ENCODE results near the gene ZNF429.
"Not testable (repeated sequence)": the region's sequence is repeated elsewhere in the genome, so short reads cannot be mapped to it uniquely, and the experiment has no call there.

The ZNF429 gene

GRCh38 chr19:21505459-21506451 lies at the start of gene ZNF429:
Gene ZNF429, plus strand, starts transcription at chr19:21505602. Its CDS starts 170 bp downstream, at chr19:21505772.
- peak; percentile 86 for DNase-seq (ENCODE audit: low read depth)

DNA sequence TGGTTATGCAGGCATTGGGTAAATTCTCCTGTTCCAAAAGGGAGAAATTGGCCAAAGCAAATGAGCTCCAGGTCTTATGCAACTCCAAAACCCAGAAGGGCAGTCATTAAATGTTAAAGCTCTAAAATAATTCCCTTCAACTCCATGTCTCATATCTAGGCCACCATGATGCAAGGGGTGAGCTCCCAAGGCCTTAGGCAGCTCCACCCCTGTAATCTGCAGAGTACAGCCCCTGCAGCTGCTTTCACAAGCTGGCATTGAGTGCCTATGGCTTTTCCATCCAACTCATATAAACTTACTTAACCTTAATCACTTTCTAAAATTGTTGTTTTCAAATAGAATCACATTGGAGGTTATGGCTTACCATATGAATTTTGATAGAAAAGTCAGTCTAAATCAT lies 44.7 kb upstream of the ZNF429 start:
- no peak for DNase-seq (ENCODE audit: low read depth)

DNA sequence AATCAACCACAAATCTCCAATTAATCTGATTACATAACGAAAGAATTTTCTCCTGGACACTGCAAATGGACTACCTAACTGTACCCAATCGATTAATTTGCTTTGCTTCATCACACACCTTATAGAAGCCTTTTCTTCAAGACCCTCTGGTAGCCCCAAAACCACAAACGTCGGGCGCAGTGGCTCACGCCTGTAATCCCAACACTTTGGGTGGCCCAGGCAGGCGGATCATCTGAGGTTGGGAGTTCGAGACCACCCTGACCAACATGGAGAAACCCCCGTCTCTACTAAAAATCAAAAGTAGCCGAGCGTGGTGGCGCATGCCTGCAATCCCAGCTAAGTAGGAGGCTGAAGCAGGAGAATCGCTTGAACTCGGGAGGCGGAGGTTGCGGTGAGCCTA lies 42.9 kb upstream of the ZNF429 start:
- DNase-seq (ENCODE audit: low read depth), result no peak

GRCh38 chr19:21463449-21464105 lies 41.8 kb upstream of the ZNF429 start:
- DNase-seq (ENCODE audit: low read depth), result no peak

- no peak for DNase-seq (ENCODE audit: low read depth)
Observed at GRCh38 chr19:21466627-21467026, 38.8 kb upstream of the ZNF429 start.

DNA sequence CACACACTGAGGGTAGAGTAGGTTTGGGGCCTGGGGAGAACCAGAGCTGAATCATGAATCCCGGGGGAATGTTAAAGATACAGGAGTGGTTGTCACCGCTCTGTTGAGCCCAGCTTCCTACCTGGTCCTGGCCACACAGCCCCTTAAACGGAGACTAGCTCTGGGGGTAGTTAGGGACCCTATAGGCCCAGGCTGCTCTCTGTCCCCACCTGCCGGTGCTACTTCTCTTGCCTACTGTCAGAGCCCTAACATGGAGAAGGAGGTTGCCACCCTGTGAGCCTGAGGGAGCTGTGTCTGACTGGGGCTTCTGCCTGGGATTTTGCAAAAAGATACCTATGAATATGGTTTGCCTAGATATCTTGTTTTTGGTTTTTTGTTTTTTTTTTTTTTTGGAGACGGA lies 36.6 kb upstream of the ZNF429 start:
- no peak for DNase-seq (ENCODE audit: low read depth)

DNA sequence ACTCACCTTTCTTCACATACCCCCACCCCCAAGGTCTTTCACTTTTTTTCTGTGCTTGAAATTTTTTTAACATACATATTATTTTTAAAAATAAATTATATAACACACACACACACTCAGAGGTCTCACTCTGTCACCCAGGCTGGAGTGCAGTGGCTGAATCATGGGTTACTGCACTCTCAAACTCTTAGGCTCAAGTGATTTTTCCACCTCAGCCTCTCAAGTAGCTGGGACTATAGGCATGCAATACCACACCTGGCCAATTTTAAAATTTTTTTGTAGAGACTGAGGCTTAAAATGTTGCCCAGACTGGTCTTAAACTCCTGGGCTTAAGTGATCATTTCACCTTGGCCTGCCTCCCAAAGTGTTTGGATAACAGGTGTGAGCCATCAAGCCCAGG lies 32.9 kb upstream of the ZNF429 start:
- DNase-seq (ENCODE audit: low read depth), result no peak

DNA sequence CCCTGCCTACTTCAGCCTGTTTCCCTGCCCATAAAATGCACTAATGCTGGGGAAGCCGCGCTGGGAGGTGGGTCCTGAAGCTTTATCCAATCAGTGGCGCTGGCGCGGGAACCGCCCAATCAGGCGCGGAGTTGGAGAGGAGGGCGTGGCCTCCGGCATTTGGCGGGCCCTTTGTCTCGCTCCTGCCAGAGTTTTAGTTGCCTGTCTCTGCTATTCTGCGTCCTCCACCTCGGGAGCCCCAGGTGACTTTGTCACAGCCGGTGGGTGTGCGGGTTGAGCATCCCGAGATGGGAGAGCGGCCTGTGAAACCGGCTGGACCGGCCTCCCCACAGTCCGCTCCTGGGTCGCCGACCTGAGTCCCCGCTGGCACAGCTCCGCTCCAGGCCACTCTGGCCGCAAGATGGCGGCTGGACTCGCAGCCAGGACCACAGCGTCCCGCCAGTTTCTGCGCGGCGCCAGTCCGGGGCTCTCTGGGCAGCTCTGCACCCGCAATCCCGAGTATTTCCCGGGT lies 30.7 kb upstream of the ZNF429 start:
- peak; percentile 10 for DNase-seq (ENCODE audit: low read depth)

- not testable (repeated sequence) for DNase-seq (ENCODE audit: low read depth)
Observed at GRCh38 chr19:21482361-21482760, 23.0 kb upstream of the ZNF429 start.

DNA sequence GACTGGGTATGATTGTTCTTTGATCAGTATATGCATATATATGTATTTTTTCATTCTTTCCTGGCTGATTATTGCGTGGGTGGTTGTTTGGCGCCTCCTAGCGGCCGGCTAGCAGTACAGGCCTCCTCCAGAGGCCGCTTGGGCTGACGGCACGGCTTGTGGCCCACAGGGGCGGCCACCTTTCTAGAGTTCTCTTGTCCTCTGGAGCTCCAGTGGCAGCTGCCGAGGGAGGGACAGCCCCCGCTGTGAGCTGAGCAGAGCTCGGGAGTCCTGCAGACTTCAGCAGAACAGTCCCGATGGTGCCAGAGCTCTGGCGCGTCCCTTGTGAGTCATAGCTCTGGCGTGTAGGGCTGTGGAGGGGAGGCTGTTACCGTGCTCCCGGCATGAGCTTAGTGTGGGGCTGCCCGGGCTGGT lies 22.5 kb upstream of the ZNF429 start:
- DNase-seq (ENCODE audit: low read depth), result no peak

DNA sequence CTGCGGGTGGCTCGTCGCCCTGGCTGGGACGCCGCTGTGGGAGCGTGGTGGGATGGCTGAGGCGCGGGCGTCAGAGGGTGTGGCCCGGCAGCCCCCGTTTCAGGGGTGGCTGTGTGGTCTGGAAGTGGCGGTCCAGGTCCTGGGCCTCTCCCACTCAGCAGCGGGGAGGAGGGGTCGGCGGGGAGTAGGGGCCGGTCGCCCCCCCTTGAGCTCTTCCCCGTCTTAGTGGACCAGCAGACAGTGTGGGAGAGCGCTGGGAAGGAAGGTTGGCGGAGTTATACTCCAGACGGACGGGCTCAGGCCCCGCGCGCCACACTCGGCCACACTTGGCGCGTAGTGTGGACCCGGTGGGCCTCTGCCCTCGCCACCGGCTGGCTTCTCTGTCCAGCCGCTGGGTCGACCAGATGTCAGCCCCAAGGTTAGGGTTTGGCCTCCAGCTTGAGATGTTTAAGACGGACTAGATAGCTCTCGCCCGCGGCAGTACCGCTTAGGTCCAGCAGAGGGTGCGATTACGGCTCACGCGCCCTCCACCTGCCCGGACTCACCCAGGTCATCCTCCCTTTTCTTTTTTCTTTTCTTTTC lies 21.7 kb upstream of the ZNF429 start:
- DNase-seq (ENCODE audit: low read depth), result no peak

- no peak for DNase-seq (ENCODE audit: low read depth)
Observed at GRCh38 chr19:21484631-21485030, 20.8 kb upstream of the ZNF429 start.

DNA sequence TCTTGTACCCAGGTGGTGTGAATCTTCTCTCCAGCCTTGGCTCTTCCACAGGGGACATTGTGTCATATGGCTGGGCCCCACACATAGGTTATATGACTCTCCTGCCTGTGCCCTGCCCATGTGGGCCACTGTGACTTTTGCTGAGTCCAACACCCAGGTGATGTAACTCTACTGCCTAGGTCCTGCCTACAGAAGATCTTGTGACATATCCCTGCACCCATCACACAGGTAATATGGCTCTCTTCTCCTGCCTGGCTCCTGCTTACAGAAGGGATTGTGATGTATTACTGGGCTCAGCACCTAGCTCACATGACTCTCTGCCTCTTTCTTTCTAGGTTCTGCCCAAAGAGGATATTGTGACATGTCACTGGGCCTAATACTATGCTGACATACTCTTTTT lies 19.5 kb upstream of the ZNF429 start:
- DNase-seq (ENCODE audit: low read depth), result no peak

DNA sequence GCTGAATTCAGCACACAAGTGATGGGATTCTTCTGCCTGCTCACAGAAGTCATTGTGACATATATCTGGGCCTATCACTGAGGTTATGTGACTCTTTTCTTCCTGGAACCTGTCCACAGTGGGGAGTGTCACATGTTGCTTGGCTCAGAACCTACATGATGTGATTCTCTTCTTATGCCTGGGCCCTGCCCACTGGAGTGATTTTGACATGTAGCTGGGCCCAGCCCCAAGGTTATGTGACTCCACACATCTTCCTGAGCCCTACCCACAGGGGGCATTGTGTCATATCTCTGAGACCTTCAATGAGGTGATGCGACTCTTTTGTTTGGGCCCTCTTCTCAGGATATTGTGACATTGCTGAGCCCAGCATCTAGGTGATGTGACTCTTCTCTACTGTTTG lies 17.4 kb upstream of the ZNF429 start:
- no peak for DNase-seq (ENCODE audit: low read depth)

GRCh38 chr19:21491146-21491545 lies 14.3 kb upstream of the ZNF429 start:
- no peak for DNase-seq (ENCODE audit: low read depth)

- no peak for DNase-seq (ENCODE audit: low read depth)
Observed at GRCh38 chr19:21492947-21493906, 12.2 kb upstream of the ZNF429 start.

DNA sequence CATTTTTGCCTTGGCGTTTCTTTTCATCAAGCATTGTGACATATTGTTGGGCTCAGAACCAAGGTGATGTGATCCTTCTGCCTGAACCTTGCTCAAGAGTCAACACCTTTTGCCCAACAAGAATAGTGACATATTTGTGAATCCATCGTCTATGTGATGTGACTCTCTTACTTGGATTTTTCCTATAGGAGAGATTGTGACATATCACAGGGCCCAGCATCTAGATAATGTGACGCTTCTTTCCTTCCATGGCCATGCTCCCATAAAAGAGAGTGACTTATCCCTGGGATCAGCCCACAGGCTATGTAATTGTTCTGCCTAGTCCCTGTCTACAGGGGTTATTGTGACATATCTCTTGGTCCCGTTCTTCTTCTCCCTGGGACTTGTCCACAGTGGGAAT lies 8.5 kb upstream of the ZNF429 start:
- no peak for DNase-seq (ENCODE audit: low read depth)

- DNase-seq (ENCODE audit: low read depth), result no peak
Observed at GRCh38 chr19:21498651-21499050, 6.8 kb upstream of the ZNF429 start.

DNA sequence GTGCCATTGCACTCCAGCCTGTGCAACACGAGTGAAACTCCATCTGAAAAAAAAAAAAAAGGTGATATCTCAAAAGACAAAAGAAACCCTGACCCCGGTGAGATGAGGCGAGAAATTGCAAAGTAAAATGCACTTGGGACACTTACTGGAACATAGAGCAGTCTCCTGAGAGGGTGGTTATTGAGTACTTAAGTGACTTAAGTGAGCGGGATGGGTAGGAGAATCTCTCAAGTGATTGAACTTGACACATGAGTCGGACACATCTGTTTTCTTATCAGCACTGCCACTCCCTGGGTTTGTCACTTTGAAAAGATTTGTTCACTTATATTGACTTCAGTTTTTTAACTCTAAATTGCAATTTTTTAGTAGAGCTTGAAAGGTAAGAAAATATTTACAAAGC lies 2.8 kb downstream of the ZNF429 start:
- DNase-seq (ENCODE audit: low read depth), result no peak

DNA sequence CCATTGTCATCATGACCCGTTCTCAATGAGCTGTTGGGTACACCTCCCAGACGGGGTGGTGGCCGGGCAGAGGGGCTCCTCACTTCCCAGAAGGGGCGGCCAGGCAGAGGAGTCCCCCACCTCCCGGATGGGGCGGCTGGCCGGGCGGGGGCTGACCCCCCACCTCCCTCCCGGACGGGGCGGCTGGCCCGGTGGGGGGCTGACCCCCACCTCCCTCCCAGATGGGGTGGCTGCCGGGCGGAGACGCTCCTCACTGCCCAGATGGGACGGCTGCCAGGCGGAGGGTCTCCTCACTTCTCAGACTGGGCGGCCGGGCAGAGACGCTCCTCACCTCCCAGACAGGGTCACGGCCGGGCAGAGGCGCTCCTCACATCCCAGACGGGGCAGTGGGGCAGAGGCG lies 5.7 kb downstream of the ZNF429 start:
- DNase-seq (ENCODE audit: low read depth), result not testable (repeated sequence)

- DNase-seq (ENCODE audit: low read depth), result not testable (repeated sequence)
Observed at GRCh38 chr19:21512609-21513008, 7.2 kb downstream of the ZNF429 start.

All from fibroblast of the conjunctiva (primary cell).